NB4 (cell line): Measurements from ENCODE around the gene TRERF1.

Experiments
- MAX ChIP-seq: IDR thresholded peaks from 2 replicates; pipeline ENCODE4 v1.6.1; 2011; ENCODE audit warnings: low read depth, low read length
- MYC ChIP-seq: IDR thresholded peaks from 2 replicates; pipeline ENCODE4 v1.6.1; 2011; ENCODE audit warnings: low read depth, low read length
- POLR2A ChIP-seq: IDR thresholded peaks from 2 replicates; pipeline ENCODE4 v1.6.1; 2011; ENCODE audit warnings: mild to moderate bottlenecking; ENCODE audit not compliant: insufficient read length; ENCODE audit errors: extremely low read depth
- TF ChIP-seq, protein P1 (sequence below): IDR thresholded peaks from one replicate; pipeline ENCODE4 v1.5.1; 2012; ENCODE audit warnings: low read depth, low read length

DNA sequence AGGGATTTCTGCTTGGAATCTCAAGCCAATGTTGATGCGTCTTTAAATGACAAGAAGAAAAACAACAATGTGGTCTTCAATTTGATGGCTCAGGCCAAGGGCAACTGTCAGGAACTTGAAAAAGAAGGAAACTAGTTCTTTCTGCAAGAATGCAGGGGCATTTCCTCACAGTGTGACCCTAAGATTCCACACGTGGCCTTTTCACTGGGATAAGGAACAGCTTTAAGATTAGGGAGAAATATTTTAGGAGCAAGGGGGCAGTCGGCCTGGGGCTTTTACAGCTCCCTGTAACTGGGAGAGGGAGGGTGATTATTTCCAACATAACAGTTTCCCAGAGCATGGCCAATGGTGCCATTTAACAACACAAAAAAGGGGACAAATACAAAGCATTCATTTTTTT is 194.7 kb downstream of the TRERF1 start:
- TF ChIP-seq POLR2A (no peak), MAX (no peak), MYC (no peak)
- TF ChIP-seq, protein P1, sequence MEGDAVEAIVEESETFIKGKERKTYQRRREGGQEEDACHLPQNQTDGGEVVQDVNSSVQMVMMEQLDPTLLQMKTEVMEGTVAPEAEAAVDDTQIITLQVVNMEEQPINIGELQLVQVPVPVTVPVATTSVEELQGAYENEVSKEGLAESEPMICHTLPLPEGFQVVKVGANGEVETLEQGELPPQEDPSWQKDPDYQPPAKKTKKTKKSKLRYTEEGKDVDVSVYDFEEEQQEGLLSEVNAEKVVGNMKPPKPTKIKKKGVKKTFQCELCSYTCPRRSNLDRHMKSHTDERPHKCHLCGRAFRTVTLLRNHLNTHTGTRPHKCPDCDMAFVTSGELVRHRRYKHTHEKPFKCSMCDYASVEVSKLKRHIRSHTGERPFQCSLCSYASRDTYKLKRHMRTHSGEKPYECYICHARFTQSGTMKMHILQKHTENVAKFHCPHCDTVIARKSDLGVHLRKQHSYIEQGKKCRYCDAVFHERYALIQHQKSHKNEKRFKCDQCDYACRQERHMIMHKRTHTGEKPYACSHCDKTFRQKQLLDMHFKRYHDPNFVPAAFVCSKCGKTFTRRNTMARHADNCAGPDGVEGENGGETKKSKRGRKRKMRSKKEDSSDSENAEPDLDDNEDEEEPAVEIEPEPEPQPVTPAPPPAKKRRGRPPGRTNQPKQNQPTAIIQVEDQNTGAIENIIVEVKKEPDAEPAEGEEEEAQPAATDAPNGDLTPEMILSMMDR: no peak
